Prostate gland (tissue), 2 donors: ENCODE measurements around the gene LRRC51.

Experiments used
- POLR2AphosphoS5 ChIP-seq: sonication (generic); formaldehyde crosslinking; IDR thresholded peaks from one replicate; pipeline ENCODE4 v1.6.1; 2017; ENCODE audit warnings: antibody characterized with exemption
- TF ChIP-seq, protein P1 (sequence below), 4 experiments: fragments of 200-600 bp in 2 of 4; fragments of 450-650 bp in 2 of 4; sonication (generic) in 2 of 4; IDR thresholded peaks; 1 replicate in 3 of 4; 2 replicates in 1 of 4; pipeline ENCODE4 v1.5.1; 2016 to 2019; ENCODE audit warnings: antibody characterized with exemption in 4 of 4, mild to moderate bottlenecking in 2 of 4, moderate library complexity in 2 of 4

DNA sequence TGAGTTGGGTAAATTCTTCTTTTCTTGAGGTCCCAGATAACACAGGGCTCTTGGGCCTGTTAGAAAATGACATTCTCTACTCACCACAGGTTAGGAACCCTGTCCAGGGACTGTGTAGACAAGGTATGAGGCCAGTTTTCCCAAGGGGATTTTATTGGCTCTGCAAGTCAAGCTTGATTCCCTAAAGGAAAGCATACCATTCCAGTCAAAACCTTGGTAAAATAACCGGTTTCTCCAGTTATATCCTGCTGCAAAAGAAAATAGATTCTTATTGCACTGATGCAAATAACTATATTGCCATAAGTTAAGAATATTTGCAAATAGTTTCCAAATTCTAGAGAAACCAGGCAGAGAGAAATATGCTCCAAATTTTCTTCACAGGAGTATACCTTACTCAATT is 45.3 kb downstream of the LRRC51 start:
- TF ChIP-seq, protein P1, sequence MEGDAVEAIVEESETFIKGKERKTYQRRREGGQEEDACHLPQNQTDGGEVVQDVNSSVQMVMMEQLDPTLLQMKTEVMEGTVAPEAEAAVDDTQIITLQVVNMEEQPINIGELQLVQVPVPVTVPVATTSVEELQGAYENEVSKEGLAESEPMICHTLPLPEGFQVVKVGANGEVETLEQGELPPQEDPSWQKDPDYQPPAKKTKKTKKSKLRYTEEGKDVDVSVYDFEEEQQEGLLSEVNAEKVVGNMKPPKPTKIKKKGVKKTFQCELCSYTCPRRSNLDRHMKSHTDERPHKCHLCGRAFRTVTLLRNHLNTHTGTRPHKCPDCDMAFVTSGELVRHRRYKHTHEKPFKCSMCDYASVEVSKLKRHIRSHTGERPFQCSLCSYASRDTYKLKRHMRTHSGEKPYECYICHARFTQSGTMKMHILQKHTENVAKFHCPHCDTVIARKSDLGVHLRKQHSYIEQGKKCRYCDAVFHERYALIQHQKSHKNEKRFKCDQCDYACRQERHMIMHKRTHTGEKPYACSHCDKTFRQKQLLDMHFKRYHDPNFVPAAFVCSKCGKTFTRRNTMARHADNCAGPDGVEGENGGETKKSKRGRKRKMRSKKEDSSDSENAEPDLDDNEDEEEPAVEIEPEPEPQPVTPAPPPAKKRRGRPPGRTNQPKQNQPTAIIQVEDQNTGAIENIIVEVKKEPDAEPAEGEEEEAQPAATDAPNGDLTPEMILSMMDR (IDR thresholded peaks at IDR 0.05), result no peak
- no peak for TF ChIP-seq POLR2AphosphoS5
